Middle frontal gyrus (tissue), 1 donor: ENCODE measurements around the gene ADCY2.

ENCODE experiments used
- DNase-seq: peaks from one replicate; pipeline ENCODE4 v3.0.0-alpha.2; 2015; ENCODE audit warnings: low spot score; ENCODE audit errors: extremely low spot score

Gene ADCY2

GRCh38 chr5:7437836-7438235 lies 41.9 kb downstream of the ADCY2 start:
- no peak for DNase-seq

GRCh38 chr5:7445068-7445467 lies 49.1 kb downstream of the ADCY2 start:
- DNase-seq, result no peak

- DNase-seq, result no peak
These were observed 49.9 kb downstream of the ADCY2 start for GRCh38 chr5:7445831-7446230.

- DNase-seq, result no peak
These were observed 51.0 kb downstream of the ADCY2 start for GRCh38 chr5:7446913-7447312.

DNA sequence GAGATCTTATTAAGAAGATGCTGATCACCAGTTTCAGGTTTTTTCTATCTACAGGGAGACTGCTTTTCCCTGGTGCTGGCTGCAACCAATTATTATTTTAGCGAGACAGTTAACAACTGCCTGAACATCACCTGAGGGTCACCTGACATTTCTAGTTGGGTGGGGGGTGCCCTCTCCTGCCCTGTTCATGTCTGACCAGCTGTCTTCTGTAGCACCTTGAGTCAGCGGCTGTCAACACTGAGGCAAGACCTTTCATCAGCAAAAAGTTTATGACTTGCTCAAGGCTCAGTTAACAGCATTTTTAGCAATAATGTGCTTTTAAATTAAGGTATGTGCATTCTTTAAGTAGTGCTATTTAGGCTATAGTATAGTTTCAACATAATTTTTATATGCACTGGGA lies 58.0 kb downstream of the ADCY2 start:
- no peak for DNase-seq

DNA sequence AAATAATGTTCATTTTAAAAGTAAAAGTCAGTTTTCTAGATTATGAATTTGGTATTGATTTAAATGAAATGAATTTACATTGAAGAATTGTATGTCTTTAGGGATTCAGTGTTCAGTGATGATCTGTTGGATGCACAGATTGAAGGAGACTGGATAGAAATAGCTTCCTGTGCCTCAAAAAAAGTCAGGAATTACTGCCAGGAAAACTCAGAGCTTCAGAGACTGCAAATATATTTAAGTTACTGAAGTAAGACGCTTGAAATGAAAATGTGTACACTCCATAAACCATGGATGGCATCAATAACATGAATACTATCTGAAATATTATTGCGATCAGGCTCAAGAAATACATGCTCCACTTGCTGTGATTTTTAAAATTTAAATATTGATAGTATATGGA lies 60.3 kb downstream of the ADCY2 start:
- DNase-seq, result no peak

- DNase-seq, result no peak
These were observed 65.4 kb downstream of the ADCY2 start for GRCh38 chr5:7461371-7461770.

DNA sequence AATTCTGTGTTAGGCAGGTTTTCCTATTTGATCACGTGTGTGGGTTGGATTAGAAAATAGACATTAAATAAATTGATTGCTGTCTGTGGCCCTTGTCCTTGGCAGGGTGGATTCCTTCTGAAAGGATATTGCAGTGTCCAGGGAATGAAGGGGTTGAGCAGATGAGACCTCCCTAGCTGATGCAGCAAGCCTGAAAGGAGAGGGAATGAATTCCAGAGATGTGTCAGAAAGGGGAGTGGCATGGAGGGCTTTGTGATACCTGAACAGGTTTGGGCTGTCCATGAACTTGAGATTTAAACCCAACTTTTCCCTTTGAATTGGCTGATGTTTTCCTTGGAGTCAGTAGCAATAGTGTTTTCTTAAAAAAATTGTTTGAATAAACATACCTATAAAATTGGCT lies 66.8 kb downstream of the ADCY2 start:
- no peak for DNase-seq

- DNase-seq, result no peak
These were observed 68.2 kb downstream of the ADCY2 start for GRCh38 chr5:7464182-7464581.

DNA sequence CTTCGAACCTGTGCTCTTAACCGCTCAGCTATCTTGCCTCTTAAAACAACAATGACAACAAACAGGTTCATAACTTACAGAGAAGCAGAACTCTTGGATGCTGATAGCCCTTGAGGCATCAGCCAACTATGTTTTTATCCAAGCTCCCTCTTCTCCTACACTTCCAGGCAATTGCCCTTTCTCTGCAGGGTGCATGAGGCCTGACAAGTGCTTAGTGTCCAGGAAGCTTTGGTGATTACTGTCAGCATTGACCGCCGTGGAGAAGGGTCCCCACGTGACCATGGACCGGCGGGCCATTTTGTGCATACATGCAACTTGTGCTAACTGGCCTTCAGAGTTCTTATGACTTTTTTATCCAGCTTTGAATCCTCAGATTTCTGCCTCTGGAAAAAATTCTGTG lies 71.2 kb downstream of the ADCY2 start:
- no peak for DNase-seq

DNA sequence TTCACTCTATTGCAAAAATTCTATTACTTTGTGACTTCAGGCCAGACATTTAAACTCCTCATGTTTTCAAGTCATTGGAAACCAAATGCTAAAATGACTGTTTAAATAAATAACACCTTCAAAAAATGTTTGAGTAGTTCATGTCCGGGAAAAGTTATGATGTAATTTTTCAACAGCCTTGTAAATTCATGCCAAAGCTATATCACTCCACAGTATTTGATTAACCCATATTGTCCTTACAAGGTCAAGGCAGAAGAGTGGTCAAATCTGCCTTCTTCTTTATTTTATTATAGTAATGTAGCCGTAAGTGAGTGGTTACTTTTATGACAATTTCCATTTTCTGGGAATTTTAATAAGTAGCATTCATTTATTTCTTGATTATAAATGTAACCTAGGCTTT lies 72.8 kb downstream of the ADCY2 start:
- DNase-seq, result no peak

GRCh38 chr5:7471710-7472109 lies 75.8 kb downstream of the ADCY2 start:
- no peak for DNase-seq

GRCh38 chr5:7473115-7473514 lies 77.2 kb downstream of the ADCY2 start:
- DNase-seq, result no peak

DNA sequence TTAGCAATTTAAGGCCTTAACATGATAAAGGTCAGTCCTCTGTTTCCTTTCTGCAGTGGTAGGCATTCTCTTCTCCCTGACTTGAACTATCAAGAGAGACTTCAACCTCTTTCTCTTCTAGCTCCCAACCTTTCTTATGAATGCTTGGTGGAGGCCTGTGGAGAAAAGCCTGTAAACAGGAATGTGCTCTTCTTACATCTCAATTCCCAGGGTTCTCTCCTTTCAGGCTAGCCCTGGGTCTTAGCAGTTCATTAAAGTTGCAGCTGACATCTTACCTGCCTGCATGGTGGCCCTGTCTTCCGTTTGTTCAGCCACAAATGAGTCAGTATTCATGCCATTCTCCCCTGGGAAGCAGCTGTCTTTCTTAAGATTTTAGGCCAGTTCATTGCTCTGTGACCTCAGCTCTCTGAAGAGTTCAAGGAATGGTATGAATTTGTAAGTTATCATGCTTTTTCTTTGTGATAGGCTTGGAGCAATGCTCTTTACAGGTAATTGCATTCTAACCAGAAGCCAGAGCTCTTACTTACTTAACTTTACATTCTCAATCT lies 77.8 kb downstream of the ADCY2 start:
- no peak for DNase-seq

DNA sequence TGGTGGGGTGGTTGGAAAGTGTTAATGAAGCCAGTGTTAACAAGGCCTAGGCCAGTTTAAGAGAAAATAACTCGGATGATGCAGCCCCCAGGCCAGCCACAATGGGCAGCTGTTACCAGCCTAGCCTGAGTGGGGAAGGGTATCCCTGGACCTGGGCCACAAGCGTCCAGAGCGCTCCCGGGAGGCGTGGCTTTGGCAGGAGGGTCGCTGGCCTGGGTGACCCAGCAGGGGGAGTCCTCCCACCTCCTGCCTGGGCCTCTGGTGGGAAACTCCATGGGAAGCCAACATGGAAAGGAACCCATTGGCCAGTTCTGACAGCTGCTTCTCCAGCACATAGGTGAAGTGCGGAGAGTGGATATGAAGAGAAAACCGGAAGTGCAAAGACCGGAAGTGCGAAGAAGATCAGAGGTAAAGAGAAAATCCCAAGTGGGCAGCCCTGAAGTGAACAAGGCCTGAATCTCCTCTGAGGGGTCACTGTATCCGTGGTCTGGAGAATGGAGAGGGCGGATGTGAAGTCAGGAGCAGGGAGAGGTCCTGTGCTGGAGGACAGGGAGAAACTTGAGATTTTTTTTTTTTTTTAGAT lies 79.0 kb downstream of the ADCY2 start:
- no peak for DNase-seq

DNA sequence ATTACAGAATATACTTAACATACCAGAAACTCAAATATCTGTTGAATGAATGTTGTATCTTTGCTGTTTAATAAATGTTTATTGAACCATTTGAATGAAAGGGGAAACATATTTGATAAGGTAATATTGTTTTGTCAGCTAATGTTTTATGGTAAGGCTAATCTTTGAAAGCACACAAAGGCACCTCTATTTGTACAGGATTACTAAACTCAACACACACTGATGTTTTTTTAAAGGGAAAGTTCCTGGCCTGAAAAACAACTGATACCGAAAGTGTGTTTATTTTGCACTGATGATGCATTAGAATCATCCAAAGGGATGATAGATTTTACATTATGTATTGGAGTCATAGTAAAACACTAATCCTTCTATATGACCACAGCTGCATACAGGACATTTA lies 82.5 kb downstream of the ADCY2 start:
- DNase-seq, result no peak

DNA sequence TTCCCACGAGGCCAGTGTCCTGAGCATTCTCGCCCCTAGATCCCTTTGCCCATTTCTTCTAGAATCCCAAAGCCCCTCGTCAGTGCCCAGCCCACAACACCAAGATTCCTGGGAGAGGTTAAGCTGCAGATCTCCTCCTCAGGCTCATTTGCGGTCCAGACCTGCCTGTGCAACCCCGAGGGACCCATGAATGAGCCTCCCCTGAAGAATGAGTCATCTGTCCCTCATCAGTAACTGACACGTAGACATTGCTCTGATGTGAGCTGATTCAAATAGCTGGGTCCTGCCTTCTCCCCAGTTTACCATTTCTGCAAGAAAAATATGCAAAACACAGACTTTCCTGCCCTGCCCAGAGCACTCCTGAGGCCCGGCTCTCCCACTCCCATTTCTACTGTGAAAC lies 92.8 kb downstream of the ADCY2 start:
- DNase-seq, result no peak

GRCh38 chr5:7492371-7492770 lies 96.4 kb downstream of the ADCY2 start:
- no peak for DNase-seq

DNA sequence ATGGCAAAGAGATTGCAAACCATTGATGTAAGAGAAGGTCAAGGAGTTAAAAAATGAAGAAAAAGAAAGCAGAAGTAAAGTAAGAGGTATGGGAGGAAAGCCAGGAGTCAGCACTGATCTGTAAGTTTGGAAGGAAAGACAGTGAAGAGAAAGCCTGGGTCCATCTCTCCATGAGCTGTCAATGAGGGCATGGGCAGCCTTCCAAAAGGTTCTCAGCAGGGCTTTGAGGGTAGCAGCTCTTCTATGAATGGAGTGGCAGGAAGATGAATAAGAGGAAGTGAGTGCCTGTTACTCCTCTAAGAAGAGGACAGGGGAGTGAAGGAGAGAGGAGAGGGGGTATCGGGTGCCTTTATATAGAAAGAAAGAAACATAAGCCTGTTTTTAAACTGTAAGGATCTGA lies 97.1 kb downstream of the ADCY2 start:
- DNase-seq, result no peak

GRCh38 chr5:7493622-7494021 lies 97.7 kb downstream of the ADCY2 start:
- no peak for DNase-seq

- no peak for DNase-seq
These were observed 98.7 kb downstream of the ADCY2 start for GRCh38 chr5:7494481-7495130.

DNA sequence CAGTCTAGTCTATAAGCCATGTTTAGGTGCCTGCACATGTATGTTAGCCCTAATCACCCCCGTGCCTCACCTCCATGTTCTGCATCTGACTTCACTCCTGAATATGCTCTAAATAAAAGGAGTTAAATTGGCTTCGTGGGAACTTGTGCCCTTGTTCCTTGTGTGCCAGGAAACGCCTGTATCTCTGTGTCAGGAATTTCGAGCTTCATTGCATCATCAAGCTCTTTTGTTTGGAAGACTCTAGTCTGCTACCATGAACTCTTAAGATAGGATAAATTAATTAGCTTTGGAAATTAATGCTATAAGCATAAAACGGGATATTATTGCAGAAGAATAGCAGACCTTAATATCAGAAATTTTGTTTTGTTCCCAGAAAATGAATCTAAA lies 99.2 kb downstream of the ADCY2 start:
- DNase-seq, result no peak

DNA sequence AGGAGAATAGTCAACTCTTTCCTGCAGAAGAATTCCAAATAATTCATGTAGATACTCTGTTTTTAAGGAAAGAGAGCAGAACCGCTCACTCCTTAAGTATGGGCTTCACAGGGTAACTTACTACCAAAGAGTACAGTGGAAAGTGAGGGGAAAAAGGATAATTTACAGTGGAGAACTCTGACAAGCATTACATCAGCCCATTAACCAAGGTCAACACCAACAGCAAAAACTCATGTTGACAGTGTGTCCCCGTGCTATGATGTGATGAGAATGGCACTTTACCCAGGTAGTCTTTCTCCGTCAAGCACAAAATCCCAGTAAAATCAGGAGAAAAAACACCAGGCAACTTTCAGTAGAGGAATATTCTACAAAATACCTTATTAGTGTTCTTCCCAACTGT lies 104.3 kb downstream of the ADCY2 start:
- no peak for DNase-seq
